GM12878 (cell line): ENCODE measurements around the gene MRPL50. TPM values are rescaled to one million over a fixed set of nuclear protein-coding genes. Genes with fewer than 3 reads are reported as not detected.

Source experiments
- ATAC-seq: fragments of 200-7000 bp; cut with Tn5 transposase; 3 replicates; pipeline ENCODE4 v1.9.1; 2020; ENCODE audit warnings: mild to moderate bottlenecking, moderate library complexity
- BruUV-seq: library from RNA; stranded (reverse); fragments of 400-500 nt; replicated peaks from 2 replicates; lab custom pipeline; 2021; lab: Mats Ljungman, UMichigan
- CTCF ChIA-PET: fragments of 300-600 bp; sonication (Branson Sonifier 250); formaldehyde crosslinking; extraction: SDS; loops from one replicate; lab custom pipeline; 2021; ENCODE audit warnings: inconsistent platforms; lab: Yijun Ruan, JAX
- POLR2A ChIA-PET: fragments of 350-600 bp; formaldehyde crosslinking; extraction: SDS; loops from one replicate; lab custom pipeline; 2021; ENCODE audit warnings: inconsistent platforms; lab: Charles Lee
- RAD21 ChIA-PET: fragments of 300-600 bp; sonication (Branson Sonifier 250); formaldehyde crosslinking; loops from one replicate; lab custom pipeline; 2023; ENCODE audit warnings: antibody characterized with exemption; ENCODE audit not compliant: unreplicated experiment; lab: Charles Lee
- SMC1A ChIA-PET: fragments of 300-600 bp; sonication (Branson Sonifier 250); formaldehyde crosslinking; loops from one replicate; lab custom pipeline; 2023; ENCODE audit not compliant: unreplicated experiment, uncharacterized antibody; lab: Charles Lee
- DNase-seq: peaks from one replicate; pipeline ENCODE4 v3.0.0-alpha.2; 2011; ENCODE audit warnings: low read depth, low spot score
- FAIRE-seq: peaks from 3 replicates; lab custom pipeline; 2011; peaks lifted over from hg19 to GRCh38; lab: Jason Lieb, UNC
- H2AFZ ChIP-seq: 2 replicates; pipeline ENCODE4 v1.6.0; 2011; ENCODE audit warnings: low read depth, low read length, control low read depth; ENCODE audit not compliant: control insufficient read depth
- H3K27ac ChIP-seq: 2 replicates; pipeline ENCODE4 v1.5.1; 2011; ENCODE audit warnings: control low read depth; ENCODE audit not compliant: control insufficient read depth, insufficient read depth
- H3K27me3 ChIP-seq, 2 experiments: replicated peaks in 1 of 2; 2 replicates each; pipeline versions ENCODE4 v1.6.0 to v1.6.1; 2011; ENCODE audit warnings: low read length in 1 of 2; ENCODE audit not compliant: control insufficient read depth in 2 of 2, insufficient read depth in 2 of 2
- H3K36me3 ChIP-seq, 2 experiments: 2 replicates each; pipeline ENCODE4 v1.5.1; 2011; ENCODE audit warnings: low read length in 1 of 2; ENCODE audit not compliant: control insufficient read depth in 2 of 2, insufficient read depth in 2 of 2
- H3K4me1 ChIP-seq: 2 replicates; pipeline ENCODE4 v1.6.1; 2011; ENCODE audit warnings: mild to moderate bottlenecking, low read length, moderate library complexity, mixed read lengths; ENCODE audit not compliant: control insufficient read depth, insufficient read depth
- H3K4me2 ChIP-seq: 2 replicates; pipeline ENCODE4 v1.6.0; 2011; ENCODE audit warnings: control low read depth; ENCODE audit not compliant: control insufficient read depth, insufficient read depth
- H3K4me3 ChIP-seq: fragments of 200-600 bp; sonication (generic); 2 replicates; pipeline ENCODE4 v1.5.1; 2016
- H3K79me2 ChIP-seq: 2 replicates; pipeline ENCODE4 v1.6.0; 2011; ENCODE audit warnings: low read length; ENCODE audit not compliant: control insufficient read depth, insufficient read depth
- H3K9ac ChIP-seq: 2 replicates; pipeline ENCODE4 v1.8.0; 2011; ENCODE audit warnings: low read length, control low read depth, mixed read lengths; ENCODE audit not compliant: control insufficient read depth, insufficient read depth
- H3K9me3 ChIP-seq: replicated peaks from 3 replicates; pipeline ENCODE4 v1.5.1; 2011; ENCODE audit warnings: mild to moderate bottlenecking, low read length; ENCODE audit not compliant: control insufficient read depth, insufficient read depth
- H4K20me1 ChIP-seq: 2 replicates; pipeline ENCODE4 v1.6.0; 2011; ENCODE audit not compliant: control insufficient read depth, insufficient read depth
- CHD1 ChIP-seq: IDR thresholded peaks from 2 replicates; pipeline ENCODE4 v1.6.1; 2012; ENCODE audit warnings: low read depth, low read length, improper control_type of control experiment
- EGR1 ChIP-seq, 2 experiments: IDR thresholded peaks; 1 replicate in 1 of 2; 2 replicates in 1 of 2; pipeline ENCODE4 v1.6.1; 2011 to 2012; ENCODE audit warnings: low read depth in 2 of 2, low read length in 2 of 2, borderline replicate concordance in 1 of 2, mild to moderate bottlenecking in 1 of 2, moderate library complexity in 1 of 2
- ESRRA ChIP-seq: IDR thresholded peaks from 2 replicates; pipeline ENCODE4 v1.6.1; 2012; ENCODE audit warnings: mild to moderate bottlenecking, low read length, improper control_type of control experiment
- HCFC1 ChIP-seq: fragments of 150-350 bp; IDR thresholded peaks from 2 replicates; pipeline ENCODE4 v1.6.1; 2014; ENCODE audit warnings: low read length
- JUND ChIP-seq: IDR thresholded peaks from 2 replicates; pipeline ENCODE4 v1.6.1; 2012; ENCODE audit warnings: low read depth, mild to moderate bottlenecking, low read length, improper control_type of control experiment, moderate library complexity
- KLF5 ChIP-seq: fragments of 450-650 bp; IDR thresholded peaks from 2 replicates; pipeline ENCODE4 v1.6.1; 2014; ENCODE audit warnings: mild to moderate bottlenecking; ENCODE audit not compliant: partially characterized antibody
- LARP7 ChIP-seq: fragments of 450-650 bp; IDR thresholded peaks from 2 replicates; pipeline ENCODE4 v1.6.1; 2017; ENCODE audit warnings: mild to moderate bottlenecking
- MLLT1 ChIP-seq: fragments of 450-650 bp; IDR thresholded peaks from 2 replicates; pipeline ENCODE4 v1.6.1; 2016; ENCODE audit warnings: mild to moderate bottlenecking
- PKNOX1 ChIP-seq: fragments of 450-650 bp; IDR thresholded peaks from 2 replicates; pipeline ENCODE4 v1.6.1; 2016; ENCODE audit warnings: mild to moderate bottlenecking
- PML ChIP-seq: IDR thresholded peaks from 2 replicates; pipeline ENCODE4 v1.6.1; 2012; ENCODE audit warnings: low read length, inconsistent platforms
- RAD21 ChIP-seq: IDR thresholded peaks from 2 replicates; pipeline ENCODE4 v1.6.1; 2011; ENCODE audit warnings: mild to moderate bottlenecking, low read depth, low read length, moderate library complexity; ENCODE audit not compliant: insufficient read depth
- RBBP5 ChIP-seq: fragments of 200-600 bp; sonication (generic); conservative IDR thresholded peaks from 2 replicates; pipeline ENCODE4 v1.6.1; 2016
- SIX5 ChIP-seq: IDR thresholded peaks from 2 replicates; pipeline ENCODE4 v1.6.1; 2011; ENCODE audit warnings: mild to moderate bottlenecking, low read depth, low read length, moderate library complexity; ENCODE audit not compliant: severe bottlenecking
- SMARCA5 ChIP-seq: fragments of 450-650 bp; IDR thresholded peaks from 2 replicates; pipeline ENCODE4 v1.6.1; 2017; ENCODE audit warnings: mild to moderate bottlenecking
- TARDBP ChIP-seq: IDR thresholded peaks from 2 replicates; pipeline ENCODE4 v1.6.1; 2016; ENCODE audit warnings: borderline replicate concordance
- TCF12 ChIP-seq: IDR thresholded peaks from 2 replicates; pipeline ENCODE4 v1.6.1; 2011; ENCODE audit warnings: low read depth, mild to moderate bottlenecking, low read length
- YY1 ChIP-seq: IDR thresholded peaks from 2 replicates; pipeline ENCODE4 v1.6.1; 2011; ENCODE audit warnings: low read depth, mild to moderate bottlenecking, low read length
- ZNF217 ChIP-seq: fragments of 450-650 bp; IDR thresholded peaks from 2 replicates; pipeline ENCODE4 v1.6.1; 2017; ENCODE audit warnings: antibody characterized with exemption, mild to moderate bottlenecking
- ZNF687 ChIP-seq: fragments of 450-650 bp; IDR thresholded peaks from 2 replicates; pipeline ENCODE4 v1.6.1; 2017; ENCODE audit warnings: mild to moderate bottlenecking, moderate library complexity
- WGBS: methylation state at CpG from one replicate; pipeline ENCODE4 v1.1.6; 2016; ENCODE audit warnings: low lambda C conversion rate; ENCODE audit not compliant: insufficient replicate concordance, insufficient coverage; ENCODE audit errors: missing lambda C conversion rate; 5-methylcytosine and 5-hydroxymethylcytosine counted together
- in situ Hi-C: fragments of 300-500 bp; cut with MboI; formaldehyde crosslinking; loops from 9 replicates; pipeline ENCODE4 v1.14.3; 2018; ENCODE audit warnings: mixed read lengths
- intact Hi-C: fragments of 100-400 bp; cut with micrococcal nuclease; formaldehyde crosslinking; loops from one replicate; pipeline ENCODE4 v1.14.2; 2022; ENCODE audit not compliant: unreplicated experiment
- polyA plus RNA-seq, 11 experiments: library from polyadenylated mRNA; depleted of rRNA in 4 of 11; unstranded in 6 of 11; stranded (reverse) in 5 of 11; fragments of >200 nt; fragmentation: Nextera tagmentation in 4 of 11; fragmentation: Illumina TruSeq in 1 of 11; extraction: Ambion mirVana in 4 of 11; extraction: Trizol in 1 of 11; gene quantifications; 1 replicate in 1 of 11; 2 replicates in 10 of 11; pipeline versions ENCODE4 v1.2.1 to v1.2.3, GENCODE V29; 2011 to 2016; ENCODE audit warnings: inconsistent platforms in 2 of 11, missing spikeins in 2 of 11, low read depth in 1 of 11
- total RNA-seq, 4 experiments: library from RNA; depleted of rRNA in 3 of 4; stranded (reverse); fragments of >200 nt in 3 of 4; fragmentation: Illumina TruSeq in 1 of 4; extraction: Trizol in 1 of 4; gene quantifications; 2 replicates each; pipeline versions ENCODE4 v1.2.1 to v1.2.3, GENCODE V29; 2013 to 2021

The MRPL50 gene
- total and polyA plus RNA-seq, 10 of the 15 experiments (the other 5 are each of a cell fraction or from before 2014, with no cell fraction given), result 12.8 to 79.4 (median 27.9) TPM

- no peak for TF ChIP-seq SMARCA5
- TF ChIP-seq CHD1, result no peak
- no peak for TF ChIP-seq KLF5
- no peak for TF ChIP-seq JUND
- TF ChIP-seq PKNOX1, result no peak
- no peak for TF ChIP-seq TARDBP
- no peak for TF ChIP-seq TCF12
Measured at GRCh38 chr9:101369884-101370531, 28.4 kb downstream of the MRPL50 start (continued).

- FAIRE-seq (no peak), DNase-seq (no peak), ATAC-seq (no peak)
- Histone ChIP-seq H3K9ac (no peak overlapping the region), H3K27ac (no peak overlapping the region), H3K4me2 (no peak overlapping the region), H3K27me3 (no peaks in the 10 kb centered on the region; a peak in 1 of 4 replicates), H2AFZ (no peak overlapping the region), H3K79me2 (no peaks in the 10 kb centered on the region), H3K36me3 (no peaks in the 10 kb centered on the region), H3K4me1 (no peaks in the 10 kb centered on the region), H4K20me1 (no peaks in the 10 kb centered on the region), H3K4me3 (no peak overlapping the region), H3K9me3 (no peaks in the 10 kb centered on the region)
- RAD21 ChIA-PET, result no interaction called here
- SMC1A ChIA-PET, result interaction anchor here (1.4 to 1.5 kb wide), 2 partner anchors 20 to 69 kb away, joined by 3 read pairs; no protein-coding TSS in a partner anchor
- WGBS, result 73% methylated on average over 2 of the region's 2 CpGs
- intact Hi-C loops, result no loop called here
- BruUV-seq, result no TSS peak
- POLR2A ChIA-PET, result interaction anchor here (0.6 kb wide), 1 partner anchor 454 kb away, joined by 3 read pairs; no protein-coding TSS in a partner anchor
- in situ Hi-C loops, result no loop called here
- CTCF ChIA-PET, result no interaction called here
- TF ChIP-seq YY1, result no peak
- no peak for TF ChIP-seq LARP7
- TF ChIP-seq MLLT1, result no peak
- TF ChIP-seq EGR1 (IDR thresholded peaks at IDR 0.05; ENCODE audit: borderline replicate concordance in 1 of 2, low read depth in 2 of 2, low read length in 2 of 2), result no peak
- no peak for TF ChIP-seq ZNF687
- TF ChIP-seq ZNF217, result no peak
- TF ChIP-seq PML, result no peak
- no peak for TF ChIP-seq HCFC1
- no peak for TF ChIP-seq RBBP5
- no peak for TF ChIP-seq SIX5
- no peak for TF ChIP-seq TARDBP
- no peak for TF ChIP-seq ESRRA
- TF ChIP-seq RAD21, result no peak
- TF ChIP-seq JUND, result no peak
Measured at GRCh38 chr9:101369286-101369685, 29.1 kb downstream of the MRPL50 start.
